Astrocyte of the cerebellum (primary cell): Measurements from ENCODE around the gene KIRREL1.

Experiments used
- DNase-seq: peaks from one replicate; pipeline ENCODE4 v3.0.0-alpha.2; 2011; ENCODE audit warnings: low read depth
- H3K4me3 ChIP-seq: 2 replicates; pipeline ENCODE4 v1.5.1; 2011; ENCODE audit warnings: mild to moderate bottlenecking, low read depth, low read length, moderate library complexity
- in situ Hi-C: cut with HindIII; loops from 2 replicates; pipeline ENCODE4 v1.10.0; 2017; ENCODE audit warnings: low sequenced_read_pairs
- TF ChIP-seq, protein P1 (sequence below): IDR thresholded peaks from 2 replicates; pipeline ENCODE4 v1.5.1; 2012; ENCODE audit warnings: low read length, low read depth, moderate library complexity, mild to moderate bottlenecking; ENCODE audit errors: missing control alignments

Gene KIRREL1

DNA sequence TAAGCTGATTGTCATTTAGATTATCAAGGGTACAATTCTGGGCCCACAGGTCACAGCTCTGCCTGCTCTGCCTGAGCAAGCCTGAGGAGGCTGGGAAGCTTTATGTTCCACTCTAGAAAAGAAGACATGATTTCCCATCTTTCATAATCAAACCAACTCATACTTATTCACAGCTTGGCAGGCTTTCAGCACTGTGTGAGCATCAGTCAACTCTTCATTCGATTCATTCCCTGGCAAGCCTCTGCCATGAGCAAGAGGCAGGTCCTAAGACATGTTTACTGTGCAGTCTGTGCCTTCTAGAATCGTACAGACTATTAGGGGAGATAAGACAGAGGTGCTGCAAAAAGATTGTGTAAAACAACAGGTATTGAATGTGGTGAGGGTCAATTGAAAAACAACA is 24.5 kb upstream of the KIRREL1 start:
- peak; percentile 64 for DNase-seq
- in situ Hi-C loops: loop anchor here (25.0 kb wide), 1 partner anchor 1043 kb away; the partner anchor contains the start of gene IFI16

GRCh38 chr1:157969697-157970485 is 23.6 kb upstream of the KIRREL1 start:
- peak; percentile 86 for DNase-seq
- in situ Hi-C loops: loop anchor here (25.0 kb wide), 1 partner anchor 1042 kb away; the partner anchor contains the start of gene IFI16
- TF ChIP-seq, protein P1, sequence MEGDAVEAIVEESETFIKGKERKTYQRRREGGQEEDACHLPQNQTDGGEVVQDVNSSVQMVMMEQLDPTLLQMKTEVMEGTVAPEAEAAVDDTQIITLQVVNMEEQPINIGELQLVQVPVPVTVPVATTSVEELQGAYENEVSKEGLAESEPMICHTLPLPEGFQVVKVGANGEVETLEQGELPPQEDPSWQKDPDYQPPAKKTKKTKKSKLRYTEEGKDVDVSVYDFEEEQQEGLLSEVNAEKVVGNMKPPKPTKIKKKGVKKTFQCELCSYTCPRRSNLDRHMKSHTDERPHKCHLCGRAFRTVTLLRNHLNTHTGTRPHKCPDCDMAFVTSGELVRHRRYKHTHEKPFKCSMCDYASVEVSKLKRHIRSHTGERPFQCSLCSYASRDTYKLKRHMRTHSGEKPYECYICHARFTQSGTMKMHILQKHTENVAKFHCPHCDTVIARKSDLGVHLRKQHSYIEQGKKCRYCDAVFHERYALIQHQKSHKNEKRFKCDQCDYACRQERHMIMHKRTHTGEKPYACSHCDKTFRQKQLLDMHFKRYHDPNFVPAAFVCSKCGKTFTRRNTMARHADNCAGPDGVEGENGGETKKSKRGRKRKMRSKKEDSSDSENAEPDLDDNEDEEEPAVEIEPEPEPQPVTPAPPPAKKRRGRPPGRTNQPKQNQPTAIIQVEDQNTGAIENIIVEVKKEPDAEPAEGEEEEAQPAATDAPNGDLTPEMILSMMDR: peak; percentile 96
- H3K4me3 ChIP-seq: no peak overlapping the region

More for the DNA sequence above, 24.5 kb upstream of the KIRREL1 start:
- H3K4me3 ChIP-seq: no peak overlapping the region
- TF ChIP-seq, protein P1: no peak

DNA sequence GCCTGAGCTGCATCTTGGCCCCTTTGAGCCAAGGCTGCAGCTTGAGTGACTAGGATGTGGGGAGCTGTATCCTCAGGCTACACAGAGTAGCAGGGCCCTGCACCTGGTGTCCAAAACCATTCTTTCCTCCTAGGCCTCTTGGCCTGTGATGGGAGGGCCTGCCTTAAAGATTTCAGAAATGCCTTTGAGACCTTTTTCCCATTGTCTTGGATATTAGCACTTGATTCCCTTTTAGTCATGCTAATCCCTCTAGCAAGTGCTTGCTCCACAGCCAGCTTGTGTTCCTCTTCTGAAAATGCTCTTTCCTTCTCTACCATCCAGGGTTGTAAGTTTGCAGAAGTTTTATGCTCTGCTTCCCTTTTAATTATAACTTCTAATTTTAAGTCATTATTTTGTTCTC is 21.7 kb upstream of the KIRREL1 start:
- TF ChIP-seq, protein P1: no peak
- H3K4me3 ChIP-seq: no peak overlapping the region
- no peak for DNase-seq
- in situ Hi-C loops: loop anchor here (25.0 kb wide), 1 partner anchor 1041 kb away; the partner anchor contains the start of gene IFI16

- in situ Hi-C loops: no loop called here
- TF ChIP-seq, protein P1: no peak
- no peak for DNase-seq
- H3K4me3 ChIP-seq: no peak overlapping the region
Measured at GRCh38 chr1:157975228-157975950, 18.1 kb upstream of the KIRREL1 start.

- no peak overlapping the region for H3K4me3 ChIP-seq
- in situ Hi-C loops: no loop called here
- TF ChIP-seq, protein P1: no peak
- no peak for DNase-seq
Measured at GRCh38 chr1:157976888-157977287, 16.6 kb upstream of the KIRREL1 start.

GRCh38 chr1:157978586-157979403 is 14.7 kb upstream of the KIRREL1 start:
- no peak overlapping the region for H3K4me3 ChIP-seq
- TF ChIP-seq, protein P1: peak; percentile 18
- DNase-seq: no peak
- in situ Hi-C loops: no loop called here
